Epithelial cell of prostate (primary cell): ENCODE data around the gene TUBGCP2.

Experiments
- DNase-seq: peaks from one replicate; pipeline ENCODE4 v3.0.0-alpha.2; 2011; ENCODE audit warnings: low read depth, low spot score
- H3K27ac ChIP-seq: fragments of 450-650 bp; 2 replicates; pipeline ENCODE4 v1.5.1; 2017; ENCODE audit warnings: mild to moderate bottlenecking

Gene TUBGCP2

DNA sequence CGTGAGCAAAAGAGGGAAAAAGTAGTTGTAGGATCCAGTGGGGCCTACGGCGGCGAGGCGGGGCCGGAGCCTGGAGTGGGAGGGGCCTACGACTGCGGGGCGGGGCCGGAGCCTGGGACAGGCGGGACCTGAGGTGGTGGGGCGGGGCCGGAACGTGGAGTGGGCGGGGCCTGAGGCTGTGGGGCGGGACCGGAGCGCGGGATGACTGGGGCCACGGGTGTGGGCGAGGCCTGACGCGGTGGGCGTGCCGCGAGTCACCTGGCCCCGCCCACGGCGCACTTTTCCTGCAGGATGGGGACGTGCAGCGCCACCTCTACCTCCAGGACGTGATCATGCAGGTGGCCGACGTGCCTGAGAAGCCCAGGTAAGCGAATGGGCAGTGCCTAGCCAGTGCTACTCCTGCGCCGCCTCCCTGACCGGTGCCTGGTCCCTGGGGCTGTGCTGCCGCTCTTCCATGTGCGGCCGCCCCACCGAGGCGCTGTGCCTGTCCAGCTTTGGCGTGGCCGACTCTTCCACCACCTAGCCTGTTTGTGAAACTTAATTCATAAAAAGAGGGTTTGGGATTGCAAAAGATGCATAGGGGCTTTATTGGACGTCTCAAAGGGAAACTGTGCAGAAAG lies 538 bp upstream of the TUBGCP2 start:
- DNase-seq, result peak; percentile 55
- peak overlapping the region; percentile 94 for H3K27ac ChIP-seq

DNA sequence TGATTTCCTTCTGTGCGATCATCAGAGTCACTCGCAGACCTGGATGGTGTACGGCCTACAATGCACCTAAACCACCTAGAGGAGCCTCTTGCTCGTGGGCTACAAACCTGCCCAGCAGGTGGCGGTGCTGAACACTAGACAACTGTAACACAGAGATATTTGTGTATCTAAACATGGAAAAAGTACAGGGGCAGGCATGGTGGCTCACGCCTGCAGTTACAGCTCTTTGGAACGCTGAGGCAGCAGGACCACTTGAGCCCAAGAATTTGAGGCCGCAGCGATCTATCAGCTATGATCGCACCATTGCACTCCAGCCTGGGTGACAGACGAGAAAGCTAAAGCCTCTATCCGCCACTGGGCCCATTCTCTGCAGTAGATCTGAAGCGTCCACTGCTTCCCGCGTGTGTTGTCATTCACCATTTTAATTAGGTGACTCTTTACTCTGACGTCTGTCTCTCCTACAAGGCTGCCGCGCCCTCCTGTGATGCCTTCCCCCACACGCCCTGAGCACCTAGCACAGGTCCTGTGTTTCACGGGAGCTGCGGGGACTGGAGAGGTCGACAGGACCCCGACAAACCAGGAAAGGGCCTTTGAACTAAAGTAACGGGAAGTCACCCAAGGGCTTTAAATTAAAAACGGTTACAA lies 774 bp downstream of the TUBGCP2 start:
- peak; percentile 55 for DNase-seq
- H3K27ac ChIP-seq, result peak overlapping the region; percentile 94

- H3K27ac ChIP-seq, result peak overlapping the region; percentile 94
Observed at GRCh38 chr10:133306941-133307379, 1.7 kb downstream of the TUBGCP2 start.

GRCh38 chr10:133306097-133306476 lies 2.6 kb downstream of the TUBGCP2 start:
- no peak for DNase-seq
- no peak overlapping the region for H3K27ac ChIP-seq

More at GRCh38 chr10:133306941-133307379, 1.7 kb downstream of the TUBGCP2 start:
- no peak for DNase-seq

GRCh38 chr10:133303206-133303605 lies 5.5 kb downstream of the TUBGCP2 start:
- H3K27ac ChIP-seq, result no peak overlapping the region
- no peak for DNase-seq

DNA sequence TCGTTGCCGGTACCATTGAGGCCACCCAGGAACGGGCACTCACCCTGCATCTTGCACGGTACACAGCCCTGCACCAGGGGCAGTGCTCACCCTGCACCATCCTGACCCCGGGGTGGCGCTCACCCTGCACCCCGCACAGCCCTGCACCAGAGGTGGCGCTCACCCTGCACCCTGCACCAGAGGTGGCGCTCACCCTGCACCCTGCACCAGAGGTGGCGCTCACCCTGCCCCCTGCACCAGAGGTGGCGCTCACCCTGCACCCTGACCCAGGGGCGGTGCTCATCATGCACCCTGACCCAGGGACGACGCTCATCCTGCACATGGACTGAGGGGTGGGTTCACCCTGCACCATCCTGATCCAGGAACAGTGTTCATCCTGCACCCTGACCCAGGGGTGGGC lies 6.4 kb downstream of the TUBGCP2 start:
- DNase-seq, result no peak

GRCh38 chr10:133299738-133300137 lies 8.9 kb downstream of the TUBGCP2 start:
- no peak for DNase-seq
- no peak overlapping the region for H3K27ac ChIP-seq

More for the DNA sequence above, 6.4 kb downstream of the TUBGCP2 start:
- no peak overlapping the region for H3K27ac ChIP-seq

- DNase-seq, result no peak
- no peak overlapping the region for H3K27ac ChIP-seq
Observed at GRCh38 chr10:133299224-133299623, 9.4 kb downstream of the TUBGCP2 start.

DNA sequence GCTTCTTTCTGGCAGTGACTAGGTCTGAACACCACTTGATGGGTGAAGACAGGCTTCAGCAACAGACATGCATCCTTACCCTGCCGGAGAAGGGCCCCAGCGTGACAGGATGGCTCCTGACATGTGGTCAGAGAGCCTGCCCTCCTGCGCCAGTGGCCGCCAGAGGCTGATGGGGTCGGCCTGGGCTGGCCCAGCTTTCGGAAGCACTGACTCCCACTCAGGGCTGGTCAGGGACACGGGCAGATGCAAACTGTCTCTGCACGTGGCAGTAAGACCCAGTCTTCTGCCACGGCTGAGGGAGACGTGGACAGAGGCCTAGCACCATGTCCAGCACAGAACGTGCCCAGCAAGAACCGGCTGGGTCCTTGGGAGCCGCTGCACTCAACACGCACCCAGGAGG lies 10.2 kb downstream of the TUBGCP2 start:
- H3K27ac ChIP-seq, result no peak overlapping the region

GRCh38 chr10:133297504-133297903 lies 11.2 kb downstream of the TUBGCP2 start:
- H3K27ac ChIP-seq, result no peak overlapping the region
- no peak for DNase-seq

More for the DNA sequence above, 10.2 kb downstream of the TUBGCP2 start:
- no peak for DNase-seq

DNA sequence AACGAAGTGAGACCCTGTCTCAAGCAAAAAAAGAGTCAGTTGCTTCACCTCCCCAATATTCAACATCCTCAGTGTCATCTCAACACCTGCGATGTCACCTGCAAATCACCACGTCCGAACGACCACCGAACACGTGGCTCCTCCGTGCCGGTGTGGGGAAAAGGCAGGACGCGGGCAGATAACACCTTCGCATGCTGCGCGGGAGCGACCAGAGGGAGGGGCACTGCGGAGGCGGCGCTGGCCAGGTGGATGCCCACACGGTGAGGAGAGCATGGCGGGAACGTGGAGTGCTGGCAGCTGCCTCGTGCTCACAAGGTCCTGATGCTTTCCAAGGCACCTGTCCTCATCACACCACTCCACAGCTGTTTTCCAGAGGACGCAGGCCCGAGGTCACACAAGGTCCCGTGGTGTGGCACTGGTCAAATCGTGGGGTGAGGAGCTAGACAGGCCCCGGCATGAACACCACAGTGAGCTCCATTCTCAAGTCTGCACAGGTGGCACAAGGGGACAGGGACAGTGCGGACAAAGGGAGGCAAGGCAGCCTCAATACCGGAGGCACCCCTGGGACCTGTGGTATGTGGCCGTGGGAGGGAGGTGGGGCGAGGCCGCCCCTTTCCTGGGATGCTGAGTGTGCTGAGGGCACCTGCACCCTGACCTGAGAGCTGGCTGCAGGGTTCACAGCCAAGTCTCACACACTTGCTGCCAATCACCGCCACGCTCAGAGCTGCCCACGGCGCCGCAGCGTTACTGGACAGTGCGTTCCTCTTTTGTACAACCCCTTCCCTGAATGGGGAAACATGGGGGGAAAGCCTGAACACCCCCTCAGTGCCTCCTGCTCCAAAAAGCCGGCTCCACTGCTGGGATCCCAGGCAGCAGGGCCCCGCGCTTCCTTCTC lies 13.0 kb downstream of the TUBGCP2 start:
- no peak for DNase-seq
- no peak overlapping the region for H3K27ac ChIP-seq

DNA sequence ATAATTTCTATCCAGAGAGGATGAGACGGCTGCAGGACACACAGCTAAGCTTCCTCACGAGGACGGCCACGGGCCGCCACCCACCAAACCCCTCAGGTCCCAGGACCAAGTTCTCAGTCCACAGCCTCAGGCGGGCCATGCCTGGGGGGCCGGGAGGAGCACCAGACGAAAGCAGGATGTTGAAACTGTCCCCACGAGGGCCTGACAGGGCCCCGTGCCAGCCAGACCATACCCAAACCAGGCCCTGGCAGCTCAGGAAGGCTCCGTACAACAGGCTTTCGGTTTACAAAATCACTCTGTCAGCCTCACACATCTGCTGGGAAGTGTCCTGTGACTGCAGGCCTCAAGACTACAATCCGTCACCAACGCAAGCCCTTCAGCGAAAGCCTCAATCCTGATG lies 14.5 kb downstream of the TUBGCP2 start:
- no peak for DNase-seq
- H3K27ac ChIP-seq, result peak overlapping the region; percentile 65

- H3K27ac ChIP-seq, result peak overlapping the region; percentile 65
- no peak for DNase-seq
Observed at GRCh38 chr10:133293810-133294119, 14.9 kb downstream of the TUBGCP2 start.

DNA sequence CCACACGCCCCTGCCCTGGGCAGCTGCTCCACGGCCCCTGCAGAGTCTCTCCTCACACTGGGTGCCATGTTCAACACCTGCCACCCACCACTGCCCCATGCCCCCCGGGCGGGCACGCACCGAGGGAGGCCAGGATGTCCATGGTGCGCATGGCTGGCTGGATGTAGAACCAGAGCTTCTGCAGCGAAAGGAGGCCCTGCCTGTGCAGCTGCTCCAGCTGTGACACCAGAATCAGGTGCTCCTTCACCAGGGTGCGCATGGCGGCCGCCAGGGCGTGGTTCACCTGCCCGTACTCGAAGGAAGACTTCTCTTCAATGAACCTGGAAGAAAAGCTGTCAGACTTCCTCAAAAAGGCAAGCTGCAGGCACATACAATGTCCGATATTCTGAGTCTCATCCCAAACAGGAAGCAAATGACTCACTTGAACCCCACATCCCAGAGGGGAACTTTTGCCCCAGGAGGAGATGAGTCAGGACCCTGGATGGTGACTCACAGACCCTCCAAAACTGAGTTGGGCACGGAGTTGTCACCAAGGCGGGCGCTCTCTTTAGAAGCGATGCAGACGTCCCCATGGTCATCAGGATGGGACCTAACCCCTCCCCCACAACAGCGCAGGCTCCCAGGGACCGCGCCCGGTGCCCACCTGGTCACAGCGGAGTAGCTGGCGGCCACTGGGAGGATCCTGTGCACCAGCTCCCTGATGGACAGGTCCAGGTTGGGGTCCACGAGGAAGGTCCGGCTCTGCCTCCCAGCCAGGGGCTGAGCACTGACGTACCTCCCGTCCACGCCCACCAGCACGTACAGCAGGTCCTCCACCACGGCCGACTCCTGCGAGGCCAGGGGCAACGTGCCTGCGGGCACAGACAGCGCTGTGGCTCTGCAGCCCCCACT lies 15.5 kb downstream of the TUBGCP2 start:
- H3K27ac ChIP-seq, result peak overlapping the region; percentile 65
- DNase-seq, result no peak

- no peak for DNase-seq
- H3K27ac ChIP-seq, result no peak overlapping the region
Observed at GRCh38 chr10:133289761-133290160, 18.9 kb downstream of the TUBGCP2 start.

- no peak for DNase-seq
- no peak overlapping the region for H3K27ac ChIP-seq
Observed at GRCh38 chr10:133287832-133288500, 20.7 kb downstream of the TUBGCP2 start.

- DNase-seq, result no peak
- no peak overlapping the region for H3K27ac ChIP-seq
Observed at GRCh38 chr10:133286366-133286765, 22.3 kb downstream of the TUBGCP2 start.

DNA sequence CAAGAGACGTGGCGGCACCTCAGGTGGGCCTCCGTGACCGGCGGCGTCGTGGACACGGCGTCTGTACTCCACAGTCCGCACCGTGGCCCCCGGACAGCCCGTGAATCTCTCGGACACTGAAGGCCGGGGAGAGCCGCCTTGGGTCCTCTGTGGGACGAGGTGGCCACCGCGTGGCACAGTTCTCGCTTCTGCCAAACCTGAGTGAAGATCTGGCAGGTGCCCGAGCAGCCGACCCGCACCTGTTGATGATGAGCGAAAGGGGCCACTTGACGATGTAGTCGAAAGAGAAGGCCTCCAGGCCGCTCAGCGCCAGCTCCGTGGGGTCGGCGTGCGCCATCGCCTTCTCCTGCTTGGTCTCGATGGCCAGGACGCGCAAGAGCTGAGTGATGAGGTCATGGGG lies 23.5 kb downstream of the TUBGCP2 start:
- no peak for DNase-seq
- no peak overlapping the region for H3K27ac ChIP-seq

- DNase-seq, result no peak
- no peak overlapping the region for H3K27ac ChIP-seq
Observed at GRCh38 chr10:133283931-133284330, 24.7 kb downstream of the TUBGCP2 start.
